ENCODE measurements around the gene CDCA4.

CDCA4 gene

DNA sequence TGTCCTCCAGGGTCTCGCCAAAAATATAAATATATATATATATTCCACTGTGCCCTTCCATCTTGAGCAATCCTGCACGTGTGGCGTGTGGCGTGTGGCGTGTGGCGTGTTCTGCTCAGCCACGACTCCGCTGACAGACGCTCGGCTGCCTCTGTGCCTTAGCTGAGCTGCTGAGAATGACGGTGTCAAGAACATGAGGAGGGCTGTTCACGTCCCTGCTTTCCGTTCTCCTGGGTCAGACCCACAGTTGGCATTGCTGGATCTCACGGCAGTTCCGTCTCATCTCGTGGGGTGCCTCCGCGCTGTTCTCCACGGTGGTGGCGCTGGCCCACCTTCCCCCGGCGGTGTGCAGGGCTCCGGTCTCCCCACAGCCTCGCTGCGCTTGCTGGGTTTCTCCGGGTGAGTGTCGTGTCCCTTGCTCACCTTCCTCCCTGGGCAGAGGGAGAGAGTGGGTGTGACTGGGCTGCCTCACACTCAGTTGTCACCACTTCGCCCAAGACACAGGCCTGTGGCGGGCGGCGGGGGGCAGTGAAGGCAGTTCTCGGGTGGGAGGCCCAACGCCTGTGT lies 34.9 kb upstream of the CDCA4 start:
- H3K27ac ChIP-seq (ENCODE audit: low read length), result no peak overlapping the region
- H3K27me3 ChIP-seq (ENCODE audit: insufficient read depth, low read length, poor library complexity), result no peaks in the 10 kb centered on the region
- H3K4me3 ChIP-seq (ENCODE audit: low read depth in 1 of 2, low read length in 2 of 2), result no peak overlapping the region
- ATAC-seq (ENCODE audit: insufficient read depth, low read depth) (no peak), DNase-seq (no peak)
- H3K9ac ChIP-seq (ENCODE audit: low read depth, low read length), result no peak overlapping the region
- TF ChIP-seq EZH2 (IDR thresholded peaks at IDR 0.05; ENCODE audit: borderline replicate concordance, low read depth, low read length, severe bottlenecking), result no peak
- TF ChIP-seq, protein P1, sequence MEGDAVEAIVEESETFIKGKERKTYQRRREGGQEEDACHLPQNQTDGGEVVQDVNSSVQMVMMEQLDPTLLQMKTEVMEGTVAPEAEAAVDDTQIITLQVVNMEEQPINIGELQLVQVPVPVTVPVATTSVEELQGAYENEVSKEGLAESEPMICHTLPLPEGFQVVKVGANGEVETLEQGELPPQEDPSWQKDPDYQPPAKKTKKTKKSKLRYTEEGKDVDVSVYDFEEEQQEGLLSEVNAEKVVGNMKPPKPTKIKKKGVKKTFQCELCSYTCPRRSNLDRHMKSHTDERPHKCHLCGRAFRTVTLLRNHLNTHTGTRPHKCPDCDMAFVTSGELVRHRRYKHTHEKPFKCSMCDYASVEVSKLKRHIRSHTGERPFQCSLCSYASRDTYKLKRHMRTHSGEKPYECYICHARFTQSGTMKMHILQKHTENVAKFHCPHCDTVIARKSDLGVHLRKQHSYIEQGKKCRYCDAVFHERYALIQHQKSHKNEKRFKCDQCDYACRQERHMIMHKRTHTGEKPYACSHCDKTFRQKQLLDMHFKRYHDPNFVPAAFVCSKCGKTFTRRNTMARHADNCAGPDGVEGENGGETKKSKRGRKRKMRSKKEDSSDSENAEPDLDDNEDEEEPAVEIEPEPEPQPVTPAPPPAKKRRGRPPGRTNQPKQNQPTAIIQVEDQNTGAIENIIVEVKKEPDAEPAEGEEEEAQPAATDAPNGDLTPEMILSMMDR (IDR thresholded peaks at IDR 0.05; ENCODE audit: borderline replicate concordance, extremely low read depth, low read length, poor library complexity, severe bottlenecking), result no peak
- H3K9me3 ChIP-seq (ENCODE audit: insufficient read depth, low read length, severe bottlenecking), result no peaks in the 10 kb centered on the region
- no peaks in the 10 kb centered on the region for H3K36me3 ChIP-seq (ENCODE audit: insufficient read depth, low read length)
- no peak overlapping the region for H3K4me2 ChIP-seq (ENCODE audit: insufficient read depth, low read length)
- no peaks in the 10 kb centered on the region for H4K20me1 ChIP-seq (ENCODE audit: insufficient read depth, low read length)
- H3K4me1 ChIP-seq (ENCODE audit: insufficient read depth, low read length), result no peaks in the 10 kb centered on the region
- H3K79me2 ChIP-seq (ENCODE audit: insufficient read depth, low read length), result no peaks in the 10 kb centered on the region
- H2AFZ ChIP-seq (ENCODE audit: low read depth, low read length), result no peak overlapping the region

DNA sequence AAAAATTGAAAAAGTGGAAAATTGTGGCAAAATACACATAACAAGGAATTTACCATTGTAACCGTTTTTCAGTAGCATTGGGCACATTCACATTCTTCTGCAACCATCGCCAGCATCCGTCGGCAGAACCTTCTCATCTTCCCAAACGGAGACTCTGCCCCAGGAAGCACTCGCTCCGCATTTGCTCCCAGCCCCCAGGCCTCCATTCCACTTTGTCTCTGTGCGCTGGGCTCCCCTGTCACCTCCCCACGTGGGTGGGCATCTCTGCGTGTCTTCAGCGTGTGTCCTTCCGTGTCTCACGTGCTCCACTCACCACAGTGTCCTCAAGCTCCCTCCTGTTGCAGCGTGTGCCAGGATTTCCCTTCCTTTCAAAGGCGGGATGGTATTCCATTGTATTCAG lies 34.5 kb upstream of the CDCA4 start:
- Histone ChIP-seq H4K20me1 (ENCODE audit: insufficient read depth, low read length) (no peaks in the 10 kb centered on the region), H3K27ac (ENCODE audit: low read length) (no peak overlapping the region), H2AFZ (ENCODE audit: low read depth, low read length) (no peak overlapping the region), H3K27me3 (ENCODE audit: insufficient read depth, low read length, poor library complexity) (no peaks in the 10 kb centered on the region), H3K4me1 (ENCODE audit: insufficient read depth, low read length) (no peaks in the 10 kb centered on the region), H3K4me3 (ENCODE audit: low read depth in 1 of 2, low read length in 2 of 2) (no peak overlapping the region), H3K79me2 (ENCODE audit: insufficient read depth, low read length) (no peaks in the 10 kb centered on the region), H3K9me3 (ENCODE audit: insufficient read depth, low read length, severe bottlenecking) (no peaks in the 10 kb centered on the region), H3K36me3 (ENCODE audit: insufficient read depth, low read length) (no peaks in the 10 kb centered on the region), H3K4me2 (ENCODE audit: insufficient read depth, low read length) (no peak overlapping the region), H3K9ac (ENCODE audit: low read depth, low read length) (no peak overlapping the region)
- ATAC-seq (ENCODE audit: insufficient read depth, low read depth) (no peak), DNase-seq (no peak)
- TF ChIP-seq, protein P1 (IDR thresholded peaks at IDR 0.05; ENCODE audit: borderline replicate concordance, extremely low read depth, low read length, poor library complexity, severe bottlenecking), result no peak
- no peak for TF ChIP-seq EZH2 (IDR thresholded peaks at IDR 0.05; ENCODE audit: borderline replicate concordance, low read depth, low read length, severe bottlenecking)

DNA sequence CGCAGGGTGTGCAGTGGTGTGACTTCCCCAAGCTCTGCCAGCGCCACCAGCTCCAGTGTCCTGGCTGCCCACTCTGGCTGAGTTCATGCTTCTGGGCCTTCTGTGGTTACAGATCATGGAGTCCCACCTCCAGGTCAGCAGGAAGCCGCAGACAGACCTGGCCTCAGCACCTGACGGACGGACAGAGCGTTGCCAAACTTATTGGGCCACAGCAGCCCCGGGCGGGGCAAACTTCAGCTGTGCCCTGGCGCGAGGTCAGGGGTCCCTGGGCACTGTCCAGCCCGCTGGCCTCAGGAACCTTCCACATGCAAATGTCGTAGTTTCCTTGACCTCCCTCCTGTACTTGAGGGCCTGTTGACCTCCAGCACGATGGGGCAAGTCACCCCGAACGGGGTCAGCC lies 33.1 kb upstream of the CDCA4 start:
- ATAC-seq (ENCODE audit: insufficient read depth, low read depth) (no peak), DNase-seq (no peak)
- Histone ChIP-seq H3K9ac (ENCODE audit: low read depth, low read length) (no peak overlapping the region), H3K79me2 (ENCODE audit: insufficient read depth, low read length) (no peaks in the 10 kb centered on the region), H3K9me3 (ENCODE audit: insufficient read depth, low read length, severe bottlenecking) (no peaks in the 10 kb centered on the region), H3K36me3 (ENCODE audit: insufficient read depth, low read length) (no peaks in the 10 kb centered on the region), H4K20me1 (ENCODE audit: insufficient read depth, low read length) (no peaks in the 10 kb centered on the region; the same call in 1 of the 2 replicates), H3K27me3 (ENCODE audit: insufficient read depth, low read length, poor library complexity) (no peaks in the 10 kb centered on the region), H3K4me3 (ENCODE audit: low read depth in 1 of 2, low read length in 2 of 2) (no peak overlapping the region), H2AFZ (ENCODE audit: low read depth, low read length) (no peak overlapping the region), H3K4me1 (ENCODE audit: insufficient read depth, low read length) (no peaks in the 10 kb centered on the region), H3K27ac (ENCODE audit: low read length) (no peak overlapping the region), H3K4me2 (ENCODE audit: insufficient read depth, low read length) (no peak overlapping the region)
- TF ChIP-seq, protein P1 (IDR thresholded peaks at IDR 0.05; ENCODE audit: borderline replicate concordance, extremely low read depth, low read length, poor library complexity, severe bottlenecking), result no peak
- no peak for TF ChIP-seq EZH2 (IDR thresholded peaks at IDR 0.05; ENCODE audit: borderline replicate concordance, low read depth, low read length, severe bottlenecking)
